GM11168 (cell line): ENCODE data around the gene PLXNA4.

Source experiments
- in situ Hi-C: fragments of 300-500 bp; cut with MboI; formaldehyde crosslinking; loops from one replicate; pipeline ENCODE4 v1.12.0; 2022; ENCODE audit warnings: low sequenced_read_pairs; ENCODE audit not compliant: unreplicated experiment

PLXNA4 gene

GRCh38 chr7:132307465-132307864 lies 268.8 kb downstream of the PLXNA4 start:
- in situ Hi-C loops, result loop anchor here (10.0 kb wide), 1 partner anchor 267 kb away; the partner anchor contains the start of gene PLXNA4

- in situ Hi-C loops, result loop anchor here (10.0 kb wide), 1 partner anchor 274 kb away; the partner anchor contains the start of gene PLXNA4
These were observed 275.5 kb downstream of the PLXNA4 start for GRCh38 chr7:132300599-132301277.

- in situ Hi-C loops, result no loop called here
These were observed 277.5 kb downstream of the PLXNA4 start for GRCh38 chr7:132298790-132299189.

GRCh38 chr7:132296820-132297219 lies 279.4 kb downstream of the PLXNA4 start:
- in situ Hi-C loops, result no loop called here

GRCh38 chr7:132295175-132295574 lies 281.1 kb downstream of the PLXNA4 start:
- in situ Hi-C loops, result no loop called here

- in situ Hi-C loops, result no loop called here
These were observed 283.5 kb downstream of the PLXNA4 start for GRCh38 chr7:132292803-132293202.

- in situ Hi-C loops, result no loop called here
These were observed 284.8 kb downstream of the PLXNA4 start for GRCh38 chr7:132291481-132291880.

GRCh38 chr7:132290021-132290420 lies 286.2 kb downstream of the PLXNA4 start:
- in situ Hi-C loops, result no loop called here

GRCh38 chr7:132286836-132287235 lies 289.4 kb downstream of the PLXNA4 start:
- in situ Hi-C loops, result no loop called here

- in situ Hi-C loops, result no loop called here
These were observed 295.9 kb downstream of the PLXNA4 start for GRCh38 chr7:132280335-132280734.

- in situ Hi-C loops, result no loop called here
These were observed 296.6 kb downstream of the PLXNA4 start for GRCh38 chr7:132279718-132280117.

- in situ Hi-C loops, result no loop called here
These were observed 299.1 kb downstream of the PLXNA4 start for GRCh38 chr7:132276976-132277725.

- in situ Hi-C loops, result no loop called here
These were observed 300.0 kb downstream of the PLXNA4 start for GRCh38 chr7:132276234-132276630.

- in situ Hi-C loops, result no loop called here
These were observed 300.6 kb downstream of the PLXNA4 start for GRCh38 chr7:132275416-132276233.

- in situ Hi-C loops, result no loop called here
These were observed 303.4 kb downstream of the PLXNA4 start for GRCh38 chr7:132272763-132273371.

- in situ Hi-C loops, result no loop called here
These were observed 305.8 kb downstream of the PLXNA4 start for GRCh38 chr7:132270517-132270916.

GRCh38 chr7:132269718-132270117 lies 306.6 kb downstream of the PLXNA4 start:
- in situ Hi-C loops, result no loop called here

GRCh38 chr7:132263151-132263550 lies 313.1 kb downstream of the PLXNA4 start:
- in situ Hi-C loops, result no loop called here

GRCh38 chr7:132262160-132262470 lies 314.2 kb downstream of the PLXNA4 start:
- in situ Hi-C loops, result no loop called here

- in situ Hi-C loops, result no loop called here
These were observed 314.7 kb downstream of the PLXNA4 start for GRCh38 chr7:132261327-132262159.
